Cardiac fibroblast (primary cell): ENCODE measurements around the gene ITSN1.
"Not testable (repeated sequence)": the region's sequence is repeated elsewhere in the genome, so short reads cannot be mapped to it uniquely, and the experiment has no call there.

Experiments used
- DNase-seq, 2 donors: peaks; one replicate each; pipeline versions ENCODE4 v3.0.0 to v3.0.0-alpha.2; 2010; ENCODE audit warnings: low read depth in 2 of 2
- H3K4me3 ChIP-seq, 2 donors: replicated peaks in 1 of 2; 1 replicate in 1 of 2; 2 replicates in 1 of 2; pipeline ENCODE4 v1.5.1; 2011; ENCODE audit warnings: low read depth in 2 of 2, low read length in 2 of 2, mild to moderate bottlenecking in 2 of 2, moderate library complexity in 1 of 2
- CTCF ChIP-seq: IDR thresholded peaks from one replicate; pipeline ENCODE4 v1.5.1; 2011; ENCODE audit warnings: low read depth, mild to moderate bottlenecking, low read length, inconsistent platforms

Gene ITSN1

GRCh38 chr21:33864150-33864549 lies 221.8 kb downstream of the ITSN1 start:
- no peak for DNase-seq
- no peak for TF ChIP-seq CTCF

GRCh38 chr21:33865176-33865575 lies 222.9 kb downstream of the ITSN1 start:
- no peak for TF ChIP-seq CTCF
- no peak overlapping the region for H3K4me3 ChIP-seq
- no peak for DNase-seq

More at GRCh38 chr21:33864150-33864549, 221.8 kb downstream of the ITSN1 start:
- H3K4me3 ChIP-seq: no peak overlapping the region

GRCh38 chr21:33865996-33866575 lies 223.8 kb downstream of the ITSN1 start:
- no peak for TF ChIP-seq CTCF
- DNase-seq: no peak
- no peak overlapping the region for H3K4me3 ChIP-seq

- DNase-seq: peak in 1 of 2 donors; percentile 15
- TF ChIP-seq CTCF: no peak
- no peak overlapping the region for H3K4me3 ChIP-seq
Observed at GRCh38 chr21:33866826-33867225, 224.5 kb downstream of the ITSN1 start.

- H3K4me3 ChIP-seq, DNase-seq: not testable (repeated sequence)
Observed at GRCh38 chr21:33867868-33868267, 225.6 kb downstream of the ITSN1 start.

GRCh38 chr21:33869873-33870272 lies 227.6 kb downstream of the ITSN1 start:
- TF ChIP-seq CTCF: no peak
- no peak for DNase-seq
- H3K4me3 ChIP-seq: no peak overlapping the region

- DNase-seq: no peak
- H3K4me3 ChIP-seq: no peak overlapping the region
- no peak for TF ChIP-seq CTCF
Observed at GRCh38 chr21:33870768-33871167, 228.5 kb downstream of the ITSN1 start.
